LNCaP clone FGC (cell line): Measurements from ENCODE around the gene MEF2B.
"Not testable (repeated sequence)": the region's sequence is repeated elsewhere in the genome, so short reads cannot be mapped to it uniquely, and the experiment has no call there.

Source experiments
- DNase-seq: peaks from one replicate; pipeline ENCODE4 v3.0.0-alpha.2; 2011; ENCODE audit warnings: low read depth
- H3K4me3 ChIP-seq: 2 replicates; pipeline ENCODE4 v1.5.1; 2011; ENCODE audit warnings: mild to moderate bottlenecking, low read depth, low read length, control low read depth
- CTCF ChIP-seq: IDR thresholded peaks from 2 replicates; pipeline ENCODE4 v1.5.1; 2012; ENCODE audit warnings: mild to moderate bottlenecking; ENCODE audit not compliant: control insufficient read depth, insufficient read depth; ENCODE audit errors: extremely low read depth

MEF2B gene

GRCh38 chr19:19107654-19108053 is 62.4 kb downstream of the MEF2B start:
- H3K4me3 ChIP-seq = no peak overlapping the region
- no peak for DNase-seq
- TF ChIP-seq CTCF = no peak

- not testable (repeated sequence) for DNase-seq, H3K4me3 ChIP-seq
These were observed 63.1 kb downstream of the MEF2B start for GRCh38 chr19:19106938-19107337.

GRCh38 chr19:19106056-19106551 is 64.0 kb downstream of the MEF2B start:
- no peak for DNase-seq
- H3K4me3 ChIP-seq = no peak overlapping the region
- TF ChIP-seq CTCF = no peak

GRCh38 chr19:19105365-19106055 is 64.6 kb downstream of the MEF2B start:
- no peak overlapping the region for H3K4me3 ChIP-seq
- no peak for DNase-seq
- TF ChIP-seq CTCF = no peak

- DNase-seq = no peak
- no peak overlapping the region for H3K4me3 ChIP-seq
- TF ChIP-seq CTCF = no peak
These were observed 66.9 kb downstream of the MEF2B start for GRCh38 chr19:19103167-19103566.

- DNase-seq, H3K4me3 ChIP-seq: not testable (repeated sequence)
These were observed 67.5 kb downstream of the MEF2B start for GRCh38 chr19:19102566-19102965.

- DNase-seq = no peak
- no peak overlapping the region for H3K4me3 ChIP-seq
- TF ChIP-seq CTCF = no peak
These were observed 68.5 kb downstream of the MEF2B start for GRCh38 chr19:19101540-19101939.
